ENCODE results near the gene RNF187.

- TF ChIP-seq, protein P1, sequence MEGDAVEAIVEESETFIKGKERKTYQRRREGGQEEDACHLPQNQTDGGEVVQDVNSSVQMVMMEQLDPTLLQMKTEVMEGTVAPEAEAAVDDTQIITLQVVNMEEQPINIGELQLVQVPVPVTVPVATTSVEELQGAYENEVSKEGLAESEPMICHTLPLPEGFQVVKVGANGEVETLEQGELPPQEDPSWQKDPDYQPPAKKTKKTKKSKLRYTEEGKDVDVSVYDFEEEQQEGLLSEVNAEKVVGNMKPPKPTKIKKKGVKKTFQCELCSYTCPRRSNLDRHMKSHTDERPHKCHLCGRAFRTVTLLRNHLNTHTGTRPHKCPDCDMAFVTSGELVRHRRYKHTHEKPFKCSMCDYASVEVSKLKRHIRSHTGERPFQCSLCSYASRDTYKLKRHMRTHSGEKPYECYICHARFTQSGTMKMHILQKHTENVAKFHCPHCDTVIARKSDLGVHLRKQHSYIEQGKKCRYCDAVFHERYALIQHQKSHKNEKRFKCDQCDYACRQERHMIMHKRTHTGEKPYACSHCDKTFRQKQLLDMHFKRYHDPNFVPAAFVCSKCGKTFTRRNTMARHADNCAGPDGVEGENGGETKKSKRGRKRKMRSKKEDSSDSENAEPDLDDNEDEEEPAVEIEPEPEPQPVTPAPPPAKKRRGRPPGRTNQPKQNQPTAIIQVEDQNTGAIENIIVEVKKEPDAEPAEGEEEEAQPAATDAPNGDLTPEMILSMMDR (conservative IDR thresholded peaks at IDR 0.05 in 1 of 2, IDR thresholded peaks at IDR 0.05 in 1 of 2; ENCODE audit: low read depth in 1 of 2, low read length in 2 of 2): no peak
- no peak for TF ChIP-seq EZH2 (IDR thresholded peaks at IDR 0.05; ENCODE audit: low read length, missing control alignments)
Observed at GRCh38 chr1:228454238-228454637, 32.9 kb upstream of the RNF187 start.

All from fibroblast of lung (primary cell).